Measurements from ENCODE around the gene ATG4A.

The ATG4A gene

GRCh38 chrX:108186811-108187210, 95.2 kb downstream of the ATG4A start:
- Histone ChIP-seq H3K4me3 (ENCODE audit: insufficient read length, low read depth) (no peak overlapping the region), H3K27me3 (ENCODE audit: insufficient read depth, insufficient read length) (no peaks in the 10 kb centered on the region)
- DNase-seq (ENCODE audit: low read depth, low spot score), result no peak

GRCh38 chrX:108198420-108198819, 106.8 kb downstream of the ATG4A start:
- DNase-seq (ENCODE audit: low read depth, low spot score), result no peak
- Histone ChIP-seq H3K4me1 (ENCODE audit: insufficient read depth, insufficient read length) (peaks cover 2% of the 10 kb centered on the region), H3K9me3 (ENCODE audit: insufficient read depth, low read length) (no peaks in the 10 kb centered on the region), H3K9ac (ENCODE audit: insufficient read length, low read depth) (no peak overlapping the region), H3K27me3 (ENCODE audit: insufficient read depth, insufficient read length) (no peaks in the 10 kb centered on the region), H3K4me3 (ENCODE audit: insufficient read length, low read depth) (no peak overlapping the region), H3K36me3 (ENCODE audit: insufficient read depth, insufficient read length, low read length) (no peaks in the 10 kb centered on the region)
- TF ChIP-seq ZNF274 (IDR thresholded peaks at IDR 0.05; ENCODE audit: low read depth, low read length), result no peak

More at GRCh38 chrX:108186811-108187210, 95.2 kb downstream of the ATG4A start:
- Histone ChIP-seq H3K9ac (ENCODE audit: insufficient read length, low read depth) (no peak overlapping the region), H3K36me3 (ENCODE audit: insufficient read depth, insufficient read length, low read length) (peaks cover 3% of the 10 kb centered on the region), H3K4me1 (ENCODE audit: insufficient read depth, insufficient read length) (no peaks in the 10 kb centered on the region), H3K9me3 (ENCODE audit: insufficient read depth, low read length) (no peaks in the 10 kb centered on the region)
- TF ChIP-seq YY1 (IDR thresholded peaks at IDR 0.05; ENCODE audit: insufficient read depth, insufficient read length), result no peak
- TF ChIP-seq SUZ12 (IDR thresholded peaks at IDR 0.05; ENCODE audit: extremely low read depth, insufficient read depth, insufficient read length), result no peak
- no peak for TF ChIP-seq ZNF274 (IDR thresholded peaks at IDR 0.05; ENCODE audit: low read depth, low read length)

GRCh38 chrX:108199041-108199440, 107.5 kb downstream of the ATG4A start:
- Histone ChIP-seq H3K4me3 (ENCODE audit: insufficient read length, low read depth) (no peak overlapping the region), H3K36me3 (ENCODE audit: insufficient read depth, insufficient read length, low read length) (no peaks in the 10 kb centered on the region), H3K9ac (ENCODE audit: insufficient read length, low read depth) (no peak overlapping the region), H3K9me3 (ENCODE audit: insufficient read depth, low read length) (no peaks in the 10 kb centered on the region), H3K4me1 (ENCODE audit: insufficient read depth, insufficient read length) (peaks cover 2% of the 10 kb centered on the region), H3K27me3 (ENCODE audit: insufficient read depth, insufficient read length) (no peaks in the 10 kb centered on the region)
- no peak for TF ChIP-seq SUZ12 (IDR thresholded peaks at IDR 0.05; ENCODE audit: extremely low read depth, insufficient read depth, insufficient read length)
- DNase-seq (ENCODE audit: low read depth, low spot score), result no peak

GRCh38 chrX:108199691-108200090, 108.1 kb downstream of the ATG4A start:
- TF ChIP-seq SUZ12 (IDR thresholded peaks at IDR 0.05; ENCODE audit: extremely low read depth, insufficient read depth, insufficient read length) (no peak), YY1 (IDR thresholded peaks at IDR 0.05; ENCODE audit: insufficient read depth, insufficient read length) (no peak), ZNF274 (IDR thresholded peaks at IDR 0.05; ENCODE audit: low read depth, low read length) (no peak)
- H3K27me3 ChIP-seq (ENCODE audit: insufficient read depth, insufficient read length), result no peaks in the 10 kb centered on the region
- DNase-seq (ENCODE audit: low read depth, low spot score), result peak; percentile 46
- no peaks in the 10 kb centered on the region for H3K4me1 ChIP-seq (ENCODE audit: insufficient read depth, insufficient read length)
- H3K9ac ChIP-seq (ENCODE audit: insufficient read length, low read depth), result no peak overlapping the region
- H3K4me3 ChIP-seq (ENCODE audit: insufficient read length, low read depth), result no peak overlapping the region
- no peaks in the 10 kb centered on the region for H3K36me3 ChIP-seq (ENCODE audit: insufficient read depth, insufficient read length, low read length)
- H3K9me3 ChIP-seq (ENCODE audit: insufficient read depth, low read length), result no peaks in the 10 kb centered on the region

DNA sequence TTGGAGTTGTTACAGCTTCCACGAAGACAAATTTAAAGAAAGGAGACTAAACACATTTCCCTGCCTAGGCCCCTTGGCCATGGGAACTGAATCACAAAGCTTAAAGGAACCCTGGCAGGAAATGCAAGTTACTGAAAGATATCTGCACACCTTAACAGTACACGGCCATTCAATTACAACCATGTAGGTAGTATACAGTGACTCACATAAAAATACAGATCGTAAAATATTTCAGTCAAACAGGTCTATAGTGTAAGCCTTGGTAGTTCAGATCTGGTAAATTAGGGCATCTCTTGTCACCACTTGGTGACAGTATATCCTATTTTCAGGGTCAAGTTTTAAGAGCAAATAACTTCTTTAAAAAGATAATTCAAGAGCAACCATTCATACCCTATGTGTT, 112.0 kb downstream of the ATG4A start:
- DNase-seq (ENCODE audit: low read depth, low spot score), result no peak
- H3K4me1 ChIP-seq (ENCODE audit: insufficient read depth, insufficient read length), result no peaks in the 10 kb centered on the region
- H3K27me3 ChIP-seq (ENCODE audit: insufficient read depth, insufficient read length), result no peaks in the 10 kb centered on the region
- no peak for TF ChIP-seq ZNF274 (IDR thresholded peaks at IDR 0.05; ENCODE audit: low read depth, low read length)
- TF ChIP-seq SUZ12 (IDR thresholded peaks at IDR 0.05; ENCODE audit: extremely low read depth, insufficient read depth, insufficient read length), result no peak
- no peak for TF ChIP-seq YY1 (IDR thresholded peaks at IDR 0.05; ENCODE audit: insufficient read depth, insufficient read length)
- H3K4me3 ChIP-seq (ENCODE audit: insufficient read length, low read depth), result no peak overlapping the region
- no peak overlapping the region for H3K9ac ChIP-seq (ENCODE audit: insufficient read length, low read depth)
- no peaks in the 10 kb centered on the region for H3K9me3 ChIP-seq (ENCODE audit: insufficient read depth, low read length)
- no peaks in the 10 kb centered on the region for H3K36me3 ChIP-seq (ENCODE audit: insufficient read depth, insufficient read length, low read length)

All from NT2/D1 (cell line).